B cell (primary cell): ENCODE measurements around the gene RDM1. TPM values are rescaled to one million over a fixed set of nuclear protein-coding genes. Genes with fewer than 3 reads are reported as not detected.

Experiments used
- ATAC-seq: fragments of 200-7000 bp; cut with Tn5 transposase; one replicate; pipeline ENCODE4 v1.10.0; 2021; ENCODE audit warnings: low read depth, mild to moderate bottlenecking, moderate number of reproducible peaks, moderate library complexity
- CTCF ChIA-PET: fragments of 350-600 bp; sonication (Branson Sonifier 250); formaldehyde crosslinking; loops from one replicate; lab custom pipeline; 2021; ENCODE audit warnings: antibody characterized with exemption, inconsistent platforms; lab: Charles Lee
- POLR2A ChIA-PET: fragments of 350-600 bp; sonication (Branson Sonifier 250); formaldehyde crosslinking; loops from one replicate; lab custom pipeline; 2021; ENCODE audit warnings: antibody characterized with exemption; lab: Charles Lee
- DNase-seq: peaks from one replicate; pipeline ENCODE4 v3.0.0; 2013
- H2AFZ ChIP-seq: 2 replicates; pipeline ENCODE4 v1.6.1; 2012; ENCODE audit warnings: mild to moderate bottlenecking, low read depth, low read length; ENCODE audit not compliant: insufficient read depth, poor library complexity, severe bottlenecking
- H3K27ac ChIP-seq, 2 donors: 1 replicate in 1 of 2; 2 replicates in 1 of 2; pipeline ENCODE4 v1.5.1; 2012 to 2013; ENCODE audit warnings: low read length in 2 of 2, mild to moderate bottlenecking in 2 of 2, moderate library complexity in 1 of 2
- H3K27me3 ChIP-seq, 4 experiments: fragments of 200-600 bp in 1 of 4; sonication (generic) in 1 of 4; replicated peaks in 1 of 4; 1 replicate in 2 of 4; 2 replicates in 2 of 4; pipeline versions ENCODE4 v1.6.1 to v1.7.0; 2013 to 2016; ENCODE audit warnings: low read length in 3 of 4, mild to moderate bottlenecking in 2 of 4, mixed read lengths in 1 of 4, moderate library complexity in 1 of 4; ENCODE audit not compliant: insufficient read depth in 4 of 4, control insufficient read depth in 3 of 4; ENCODE audit errors: control extremely low read depth in 1 of 4
- H3K36me3 ChIP-seq, 2 experiments: replicated peaks in 1 of 2; 1 replicate in 1 of 2; 2 replicates in 1 of 2; pipeline versions ENCODE4 v1.6.1 to v1.7.1; 2013; ENCODE audit warnings: low read length in 1 of 2; ENCODE audit not compliant: insufficient read depth in 2 of 2, control insufficient read depth in 1 of 2; ENCODE audit errors: control extremely low read depth in 1 of 2, extremely low read depth in 1 of 2
- H3K4me1 ChIP-seq, 2 donors: fragments of 200-600 bp in 1 of 2; sonication (generic) in 1 of 2; 1 replicate in 1 of 2; 2 replicates in 1 of 2; pipeline versions ENCODE4 v1.5.1 to v1.6.1; 2013 to 2017; ENCODE audit warnings: low read length in 2 of 2; ENCODE audit not compliant: control insufficient read depth in 2 of 2, insufficient read depth in 2 of 2
- H3K4me2 ChIP-seq: replicated peaks from 2 replicates; pipeline ENCODE3; 2012; ENCODE audit warnings: mild to moderate bottlenecking, low read depth, low read length; ENCODE audit not compliant: poor library complexity, severe bottlenecking
- H3K4me3 ChIP-seq, 5 experiments: fragments of 200-600 bp in 1 of 5; sonication (generic) in 1 of 5; 1 replicate in 3 of 5; 2 replicates in 2 of 5; pipeline versions ENCODE4 v1.5.1 to v1.7.0; 2011 to 2016; ENCODE audit warnings: low read length in 4 of 5, mild to moderate bottlenecking in 4 of 5, low read depth in 2 of 5, control low read depth in 1 of 5, moderate library complexity in 1 of 5; ENCODE audit not compliant: insufficient read depth in 1 of 5; ENCODE audit errors: control extremely low read depth in 1 of 5, extremely low read depth in 1 of 5
- H3K79me2 ChIP-seq: fragments of 200-600 bp; sonication (generic); one replicate; pipeline ENCODE4 v1.6.0; 2016; ENCODE audit warnings: low read length; ENCODE audit not compliant: control insufficient read depth, insufficient read depth
- H3K9ac ChIP-seq: fragments of 200-600 bp; sonication (generic); 2 replicates; pipeline ENCODE4 v1.6.1; 2017; ENCODE audit warnings: mild to moderate bottlenecking, low read length, moderate library complexity
- H3K9me3 ChIP-seq, 3 donors: one replicate each; pipeline versions ENCODE4 v1.6.1 to v1.7.1; 2013; ENCODE audit warnings: low read length in 2 of 3; ENCODE audit not compliant: control insufficient read depth in 2 of 3, insufficient read depth in 1 of 3; ENCODE audit errors: control extremely low read depth in 1 of 3
- H4K20me1 ChIP-seq: 2 replicates; pipeline ENCODE4 v1.6.0; 2012; ENCODE audit warnings: mild to moderate bottlenecking, low read length; ENCODE audit not compliant: insufficient read depth, control insufficient read depth, poor library complexity, severe bottlenecking
- H3K27ac Mint-ChIP-seq: one replicate; pipeline ENCODE4 v1.8.0; 2021; ENCODE audit warnings: mixed read lengths
- H3K27me3 Mint-ChIP-seq: one replicate; pipeline ENCODE4 v1.8.0; 2021; ENCODE audit warnings: mixed read lengths
- H3K4me1 Mint-ChIP-seq: one replicate; pipeline ENCODE4 v1.8.0; 2021; ENCODE audit warnings: mixed read lengths
- H3K4me3 Mint-ChIP-seq: one replicate; pipeline ENCODE4 v1.8.0; 2021; ENCODE audit warnings: mixed read lengths
- H3K9me3 Mint-ChIP-seq: one replicate; pipeline ENCODE4 v1.8.0; 2022; ENCODE audit warnings: mixed read lengths; ENCODE audit not compliant: insufficient read depth
- EZH2 ChIP-seq: IDR thresholded peaks from 2 replicates; pipeline ENCODE4 v1.6.1; 2012; ENCODE audit warnings: borderline replicate concordance, low read depth, mild to moderate bottlenecking, moderate library complexity, low read length; ENCODE audit not compliant: insufficient read depth, poor library complexity, severe bottlenecking
- WGBS: methylation state at CpG from one replicate; pipeline ENCODE4 v1.1.5; 2013; ENCODE audit warnings: missing lambda C conversion rate; ENCODE audit not compliant: insufficient coverage; 5-methylcytosine and 5-hydroxymethylcytosine counted together
- intact Hi-C: fragments of 100-400 bp; cut with micrococcal nuclease; formaldehyde crosslinking; loops from one replicate; pipeline ENCODE4 v1.10.0; 2022
- polyA plus RNA-seq: library from polyadenylated mRNA; depleted of rRNA; stranded (reverse); fragments of >200 nt; gene quantifications from 2 replicates; pipeline ENCODE4 v1.2.3, GENCODE V29; 2012
- total RNA-seq, 2 donors: library from RNA; stranded (reverse); fragments of 120-200 nt in 1 of 2; gene quantifications; 1 replicate in 1 of 2; 2 replicates in 1 of 2; pipeline versions ENCODE4 v1.2.3 to v1.2.4, GENCODE V29; 2013 to 2022
- TF ChIP-seq, protein P1 (sequence below): fragments of 200-600 bp; IDR thresholded peaks from one replicate; pipeline ENCODE4 v1.8.0; 2022; ENCODE audit warnings: antibody characterized with exemption, mild to moderate bottlenecking

RDM1 gene
- total and polyA plus RNA-seq, 2 donors (not counting 1 experiment from before 2014, with no cell fraction given) = not detected

- H3K9ac ChIP-seq = no peak overlapping the region
- 96% methylated on average over 2 of the region's 2 CpGs for WGBS
- ChIA-PET CTCF (no interaction called here), POLR2A (no interaction called here)
- H3K27me3 ChIP-seq = no peaks in the 10 kb centered on the region
- ATAC-seq (no peak), DNase-seq (no peak)
- no peaks in the 10 kb centered on the region for H4K20me1 ChIP-seq
- no peak overlapping the region for H3K27ac Mint-ChIP-seq
- no peak overlapping the region for H3K27ac ChIP-seq
- intact Hi-C loops = no loop called here
- TF ChIP-seq EZH2 = no peak
- TF ChIP-seq, protein P1, sequence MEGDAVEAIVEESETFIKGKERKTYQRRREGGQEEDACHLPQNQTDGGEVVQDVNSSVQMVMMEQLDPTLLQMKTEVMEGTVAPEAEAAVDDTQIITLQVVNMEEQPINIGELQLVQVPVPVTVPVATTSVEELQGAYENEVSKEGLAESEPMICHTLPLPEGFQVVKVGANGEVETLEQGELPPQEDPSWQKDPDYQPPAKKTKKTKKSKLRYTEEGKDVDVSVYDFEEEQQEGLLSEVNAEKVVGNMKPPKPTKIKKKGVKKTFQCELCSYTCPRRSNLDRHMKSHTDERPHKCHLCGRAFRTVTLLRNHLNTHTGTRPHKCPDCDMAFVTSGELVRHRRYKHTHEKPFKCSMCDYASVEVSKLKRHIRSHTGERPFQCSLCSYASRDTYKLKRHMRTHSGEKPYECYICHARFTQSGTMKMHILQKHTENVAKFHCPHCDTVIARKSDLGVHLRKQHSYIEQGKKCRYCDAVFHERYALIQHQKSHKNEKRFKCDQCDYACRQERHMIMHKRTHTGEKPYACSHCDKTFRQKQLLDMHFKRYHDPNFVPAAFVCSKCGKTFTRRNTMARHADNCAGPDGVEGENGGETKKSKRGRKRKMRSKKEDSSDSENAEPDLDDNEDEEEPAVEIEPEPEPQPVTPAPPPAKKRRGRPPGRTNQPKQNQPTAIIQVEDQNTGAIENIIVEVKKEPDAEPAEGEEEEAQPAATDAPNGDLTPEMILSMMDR = no peak
- H3K4me3 Mint-ChIP-seq = no peak overlapping the region
- no peaks in the 10 kb centered on the region for H3K79me2 ChIP-seq
- no peak overlapping the region for H3K4me3 ChIP-seq
- no peaks in the 10 kb centered on the region for H3K9me3 Mint-ChIP-seq
- H3K4me1 Mint-ChIP-seq = no peaks in the 10 kb centered on the region
- no peaks in the 10 kb centered on the region for H3K36me3 ChIP-seq
- no peaks in the 10 kb centered on the region for H3K4me1 ChIP-seq
- H3K27me3 Mint-ChIP-seq = no peaks in the 10 kb centered on the region
- no peak overlapping the region for H3K4me2 ChIP-seq
- no peak overlapping the region for H2AFZ ChIP-seq
- no peaks in the 10 kb centered on the region for H3K9me3 ChIP-seq
Observed at GRCh38 chr17:35912942-35913341, 17.6 kb downstream of the RDM1 start.

GRCh38 chr17:35912339-35912912, 18.1 kb downstream of the RDM1 start:
- H3K9me3 Mint-ChIP-seq = no peaks in the 10 kb centered on the region
- no peak overlapping the region for H3K27ac ChIP-seq
- ATAC-seq = no peak
- no peaks in the 10 kb centered on the region for H4K20me1 ChIP-seq
- no peaks in the 10 kb centered on the region for H3K27me3 ChIP-seq
- no peaks in the 10 kb centered on the region for H3K79me2 ChIP-seq
- no peaks in the 10 kb centered on the region for H3K27me3 Mint-ChIP-seq
- 97% methylated on average over 3 of the region's 3 CpGs for WGBS
- no peak for DNase-seq
- H3K4me2 ChIP-seq = no peak overlapping the region
- no peaks in the 10 kb centered on the region for H3K36me3 ChIP-seq
- intact Hi-C loops = no loop called here
- no peak overlapping the region for H3K27ac Mint-ChIP-seq
- no peaks in the 10 kb centered on the region for H3K4me1 ChIP-seq
- TF ChIP-seq, protein P1 = no peak
- TF ChIP-seq EZH2 = no peak
- H3K4me3 ChIP-seq = no peak overlapping the region
- H3K4me1 Mint-ChIP-seq = no peaks in the 10 kb centered on the region
- no peaks in the 10 kb centered on the region for H3K9me3 ChIP-seq
- POLR2A ChIA-PET = no interaction called here
- H2AFZ ChIP-seq = no peak overlapping the region
- H3K4me3 Mint-ChIP-seq = no peak overlapping the region
- CTCF ChIA-PET = no interaction called here
- no peak overlapping the region for H3K9ac ChIP-seq
